GM12878 (cell line): Measurements from ENCODE around the gene CFB. TPM values are rescaled to one million over a fixed set of nuclear protein-coding genes. Genes with fewer than 3 reads are reported as not detected.

Experiments used
- ASH2L ChIP-seq: fragments of 300-600, 200-600 bp; sonication (generic); IDR thresholded peaks from 2 replicates; pipeline ENCODE4 v1.6.1; 2017; ENCODE audit warnings: low read depth, mild to moderate bottlenecking, borderline replicate concordance
- CREB1 ChIP-seq: IDR thresholded peaks from 2 replicates; pipeline ENCODE4 v1.6.1; 2012; ENCODE audit warnings: low read depth, mild to moderate bottlenecking, inconsistent platforms
- EP300 ChIP-seq, 2 experiments: fragments of 150-350 bp in 1 of 2; IDR thresholded peaks; 2 replicates each; pipeline ENCODE4 v1.6.1; 2011 to 2012; ENCODE audit warnings: low read depth in 2 of 2, low read length in 2 of 2, borderline replicate concordance in 1 of 2, improper control_type of control experiment in 1 of 2, inconsistent platforms in 1 of 2; ENCODE audit not compliant: control insufficient read depth in 1 of 2
- GATAD2B ChIP-seq: fragments of 450-650 bp; conservative IDR thresholded peaks from 2 replicates; pipeline ENCODE4 v1.6.1; 2017; ENCODE audit warnings: low read depth, mild to moderate bottlenecking, moderate library complexity
- LARP7 ChIP-seq: fragments of 450-650 bp; IDR thresholded peaks from 2 replicates; pipeline ENCODE4 v1.6.1; 2017; ENCODE audit warnings: mild to moderate bottlenecking
- MTA2 ChIP-seq: fragments of 450-650 bp; IDR thresholded peaks from 2 replicates; pipeline ENCODE4 v1.6.1; 2016; ENCODE audit warnings: low read depth, mild to moderate bottlenecking, moderate library complexity
- MXI1 ChIP-seq: fragments of 150-350 bp; IDR thresholded peaks from 2 replicates; pipeline ENCODE4 v1.6.1; 2011; ENCODE audit warnings: low read depth, mild to moderate bottlenecking, inconsistent platforms, low read length, improper control_type of control experiment
- NFIC ChIP-seq: IDR thresholded peaks from 2 replicates; pipeline ENCODE4 v1.6.1; 2012; ENCODE audit warnings: low read depth, mild to moderate bottlenecking, inconsistent platforms, low read length, moderate library complexity
- POLR2AphosphoS2 ChIP-seq: IDR thresholded peaks from 2 replicates; pipeline ENCODE4 v1.6.1; 2011; ENCODE audit warnings: low read depth, mild to moderate bottlenecking, low read length, improper control_type of control experiment, moderate library complexity
- POU2F2 ChIP-seq: IDR thresholded peaks from 3 replicates; pipeline ENCODE4 v1.6.1; 2011; ENCODE audit warnings: low read depth, mild to moderate bottlenecking, low read length, borderline replicate concordance
- RAD51 ChIP-seq: fragments of 450-650 bp; IDR thresholded peaks from 2 replicates; pipeline ENCODE4 v1.6.1; 2016; ENCODE audit warnings: moderate library complexity, mild to moderate bottlenecking, inconsistent platforms
- RELA ChIP-seq: fragments of 450-650 bp; IDR thresholded peaks from 2 replicates; pipeline ENCODE4 v1.8.0; 2014; ENCODE audit warnings: borderline replicate concordance; ENCODE audit not compliant: partially characterized antibody
- SMAD1 ChIP-seq: fragments of 450-650 bp; IDR thresholded peaks from 2 replicates; pipeline ENCODE4 v1.6.1; 2018; ENCODE audit warnings: mild to moderate bottlenecking, low read depth; ENCODE audit not compliant: partially characterized antibody
- ZNF622 ChIP-seq: fragments of 450-650 bp; IDR thresholded peaks from 2 replicates; pipeline ENCODE4 v1.6.1; 2017; ENCODE audit warnings: mild to moderate bottlenecking, inconsistent platforms
- polyA plus RNA-seq, 11 experiments: library from polyadenylated mRNA; depleted of rRNA in 4 of 11; unstranded in 6 of 11; stranded (reverse) in 5 of 11; fragments of >200 nt; fragmentation: Nextera tagmentation in 4 of 11; fragmentation: Illumina TruSeq in 1 of 11; extraction: Ambion mirVana in 4 of 11; extraction: Trizol in 1 of 11; gene quantifications; 1 replicate in 1 of 11; 2 replicates in 10 of 11; pipeline versions ENCODE4 v1.2.1 to v1.2.3, GENCODE V29; 2011 to 2016; ENCODE audit warnings: inconsistent platforms in 2 of 11, missing spikeins in 2 of 11, low read depth in 1 of 11
- total RNA-seq, 4 experiments: library from RNA; depleted of rRNA in 3 of 4; stranded (reverse); fragments of >200 nt in 3 of 4; fragmentation: Illumina TruSeq in 1 of 4; extraction: Trizol in 1 of 4; gene quantifications; 2 replicates each; pipeline versions ENCODE4 v1.2.1 to v1.2.3, GENCODE V29; 2013 to 2021
- TF ChIP-seq, protein P1 (sequence below): fragments of 450-650 bp; IDR thresholded peaks from 2 replicates; pipeline ENCODE4 v1.6.1; 2017; ENCODE audit warnings: mild to moderate bottlenecking, moderate library complexity
- TF ChIP-seq, protein P2 (sequence below): fragments of 450-650 bp; IDR thresholded peaks from 2 replicates; pipeline ENCODE4 v1.6.1; 2017; ENCODE audit warnings: mild to moderate bottlenecking
- TF ChIP-seq, protein P3 (sequence below): fragments of 450-650 bp; IDR thresholded peaks from 2 replicates; pipeline ENCODE4 v1.6.1; 2018; ENCODE audit warnings: mild to moderate bottlenecking, low read depth, moderate library complexity; ENCODE audit not compliant: partially characterized antibody
- TF ChIP-seq, protein P4 (sequence below): fragments of 450-650 bp; IDR thresholded peaks from 2 replicates; pipeline ENCODE4 v1.6.1; 2017; ENCODE audit warnings: low read depth, mild to moderate bottlenecking, moderate library complexity

CFB gene
- total and polyA plus RNA-seq, 10 of the 15 experiments (the other 5 are each of a cell fraction or from before 2014, with no cell fraction given), result 0.09 to 1.7 (median 0.44) TPM; not detected in 7

DNA sequence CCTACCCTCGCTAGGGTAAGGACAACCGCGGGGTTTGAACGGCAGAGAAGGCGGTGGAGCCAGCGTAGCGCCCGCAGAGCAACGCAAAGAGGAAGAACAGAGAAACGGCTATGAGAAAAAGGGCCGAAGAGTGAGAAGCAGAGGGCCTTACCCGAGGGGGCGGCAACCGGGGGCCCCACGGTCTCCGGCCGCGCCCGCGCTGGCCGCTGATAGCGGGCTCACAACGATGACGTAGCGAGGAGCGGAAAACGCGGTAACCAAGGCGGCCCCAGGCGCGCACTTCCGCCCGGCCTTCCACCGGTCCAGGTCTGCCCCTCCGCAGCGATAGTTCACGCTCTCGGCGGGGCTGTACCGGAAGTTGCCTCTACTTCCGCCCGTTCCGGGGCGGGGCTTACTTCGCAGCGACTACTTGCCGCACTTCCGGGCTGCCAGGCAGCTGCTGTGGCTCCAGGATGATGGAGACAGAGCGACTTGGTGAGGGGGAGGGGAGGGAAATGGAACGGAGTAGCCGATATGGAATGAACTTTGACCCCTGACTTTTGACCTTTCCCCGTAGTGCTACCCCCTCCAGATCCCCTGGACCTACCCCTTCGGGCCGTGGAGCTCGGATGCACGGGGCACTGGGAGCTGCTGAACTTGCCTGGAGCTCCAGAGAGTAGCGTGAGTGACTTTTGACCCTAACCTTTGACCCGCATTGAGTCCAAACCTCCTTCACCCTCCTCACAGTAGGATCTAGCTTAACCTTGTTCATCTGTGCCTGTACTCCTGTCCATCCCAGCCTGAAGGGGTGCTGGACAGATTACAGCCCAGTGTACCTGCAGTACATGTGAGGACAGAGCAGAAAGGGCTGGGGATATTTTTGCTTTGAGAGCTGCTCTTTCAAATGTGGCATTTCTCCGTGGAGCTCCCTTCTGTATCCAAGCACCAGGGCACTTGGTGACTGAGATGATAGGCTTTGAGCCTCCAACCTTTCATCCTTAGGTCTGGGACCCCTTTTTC, 13.1 kb downstream of the CFB start, which contains the start of the genes NELFE and SKIC2 (continued):
- TF ChIP-seq SMAD1, result peak; percentile 52
- TF ChIP-seq, protein P1, sequence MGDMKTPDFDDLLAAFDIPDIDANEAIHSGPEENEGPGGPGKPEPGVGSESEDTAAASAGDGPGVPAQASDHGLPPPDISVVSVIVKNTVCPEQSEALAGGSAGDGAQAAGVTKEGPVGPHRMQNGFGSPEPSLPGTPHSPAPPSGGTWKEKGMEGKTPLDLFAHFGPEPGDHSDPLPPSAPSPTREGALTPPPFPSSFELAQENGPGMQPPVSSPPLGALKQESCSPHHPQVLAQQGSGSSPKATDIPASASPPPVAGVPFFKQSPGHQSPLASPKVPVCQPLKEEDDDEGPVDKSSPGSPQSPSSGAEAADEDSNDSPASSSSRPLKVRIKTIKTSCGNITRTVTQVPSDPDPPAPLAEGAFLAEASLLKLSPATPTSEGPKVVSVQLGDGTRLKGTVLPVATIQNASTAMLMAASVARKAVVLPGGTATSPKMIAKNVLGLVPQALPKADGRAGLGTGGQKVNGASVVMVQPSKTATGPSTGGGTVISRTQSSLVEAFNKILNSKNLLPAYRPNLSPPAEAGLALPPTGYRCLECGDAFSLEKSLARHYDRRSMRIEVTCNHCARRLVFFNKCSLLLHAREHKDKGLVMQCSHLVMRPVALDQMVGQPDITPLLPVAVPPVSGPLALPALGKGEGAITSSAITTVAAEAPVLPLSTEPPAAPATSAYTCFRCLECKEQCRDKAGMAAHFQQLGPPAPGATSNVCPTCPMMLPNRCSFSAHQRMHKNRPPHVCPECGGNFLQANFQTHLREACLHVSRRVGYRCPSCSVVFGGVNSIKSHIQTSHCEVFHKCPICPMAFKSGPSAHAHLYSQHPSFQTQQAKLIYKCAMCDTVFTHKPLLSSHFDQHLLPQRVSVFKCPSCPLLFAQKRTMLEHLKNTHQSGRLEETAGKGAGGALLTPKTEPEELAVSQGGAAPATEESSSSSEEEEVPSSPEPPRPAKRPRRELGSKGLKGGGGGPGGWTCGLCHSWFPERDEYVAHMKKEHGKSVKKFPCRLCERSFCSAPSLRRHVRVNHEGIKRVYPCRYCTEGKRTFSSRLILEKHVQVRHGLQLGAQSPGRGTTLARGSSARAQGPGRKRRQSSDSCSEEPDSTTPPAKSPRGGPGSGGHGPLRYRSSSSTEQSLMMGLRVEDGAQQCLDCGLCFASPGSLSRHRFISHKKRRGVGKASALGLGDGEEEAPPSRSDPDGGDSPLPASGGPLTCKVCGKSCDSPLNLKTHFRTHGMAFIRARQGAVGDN, result peak; percentile 75; the same call in 1 of the 2 replicates
- no peak for TF ChIP-seq LARP7
- TF ChIP-seq POLR2AphosphoS2, result peak; percentile 96
- no peak for TF ChIP-seq ASH2L
- TF ChIP-seq, protein P2, sequence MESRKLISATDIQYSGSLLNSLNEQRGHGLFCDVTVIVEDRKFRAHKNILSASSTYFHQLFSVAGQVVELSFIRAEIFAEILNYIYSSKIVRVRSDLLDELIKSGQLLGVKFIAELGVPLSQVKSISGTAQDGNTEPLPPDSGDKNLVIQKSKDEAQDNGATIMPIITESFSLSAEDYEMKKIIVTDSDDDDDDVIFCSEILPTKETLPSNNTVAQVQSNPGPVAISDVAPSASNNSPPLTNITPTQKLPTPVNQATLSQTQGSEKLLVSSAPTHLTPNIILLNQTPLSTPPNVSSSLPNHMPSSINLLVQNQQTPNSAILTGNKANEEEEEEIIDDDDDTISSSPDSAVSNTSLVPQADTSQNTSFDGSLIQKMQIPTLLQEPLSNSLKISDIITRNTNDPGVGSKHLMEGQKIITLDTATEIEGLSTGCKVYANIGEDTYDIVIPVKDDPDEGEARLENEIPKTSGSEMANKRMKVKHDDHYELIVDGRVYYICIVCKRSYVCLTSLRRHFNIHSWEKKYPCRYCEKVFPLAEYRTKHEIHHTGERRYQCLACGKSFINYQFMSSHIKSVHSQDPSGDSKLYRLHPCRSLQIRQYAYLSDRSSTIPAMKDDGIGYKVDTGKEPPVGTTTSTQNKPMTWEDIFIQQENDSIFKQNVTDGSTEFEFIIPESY, result no peak
- peak in 1 of 2 experiments; percentile 42; a peak in 1 of 4 replicates for TF ChIP-seq EP300 (IDR thresholded peaks at IDR 0.05; ENCODE audit: borderline replicate concordance in 1 of 2, control insufficient read depth in 1 of 2, low read depth in 2 of 2, low read length in 2 of 2)
- TF ChIP-seq GATAD2B, result peak; percentile 99
- peak; percentile 93 for TF ChIP-seq MXI1
- TF ChIP-seq POU2F2, result peak; percentile 61
- no peak for TF ChIP-seq NFIC
- TF ChIP-seq MTA2, result peak; percentile 94
- TF ChIP-seq, protein P3, sequence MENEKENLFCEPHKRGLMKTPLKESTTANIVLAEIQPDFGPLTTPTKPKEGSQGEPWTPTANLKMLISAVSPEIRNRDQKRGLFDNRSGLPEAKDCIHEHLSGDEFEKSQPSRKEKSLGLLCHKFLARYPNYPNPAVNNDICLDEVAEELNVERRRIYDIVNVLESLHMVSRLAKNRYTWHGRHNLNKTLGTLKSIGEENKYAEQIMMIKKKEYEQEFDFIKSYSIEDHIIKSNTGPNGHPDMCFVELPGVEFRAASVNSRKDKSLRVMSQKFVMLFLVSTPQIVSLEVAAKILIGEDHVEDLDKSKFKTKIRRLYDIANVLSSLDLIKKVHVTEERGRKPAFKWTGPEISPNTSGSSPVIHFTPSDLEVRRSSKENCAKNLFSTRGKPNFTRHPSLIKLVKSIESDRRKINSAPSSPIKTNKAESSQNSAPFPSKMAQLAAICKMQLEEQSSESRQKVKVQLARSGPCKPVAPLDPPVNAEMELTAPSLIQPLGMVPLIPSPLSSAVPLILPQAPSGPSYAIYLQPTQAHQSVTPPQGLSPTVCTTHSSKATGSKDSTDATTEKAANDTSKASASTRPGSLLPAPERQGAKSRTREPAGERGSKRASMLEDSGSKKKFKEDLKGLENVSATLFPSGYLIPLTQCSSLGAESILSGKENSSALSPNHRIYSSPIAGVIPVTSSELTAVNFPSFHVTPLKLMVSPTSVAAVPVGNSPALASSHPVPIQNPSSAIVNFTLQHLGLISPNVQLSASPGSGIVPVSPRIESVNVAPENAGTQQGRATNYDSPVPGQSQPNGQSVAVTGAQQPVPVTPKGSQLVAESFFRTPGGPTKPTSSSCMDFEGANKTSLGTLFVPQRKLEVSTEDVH, result peak; percentile 95
- no peak for TF ChIP-seq RAD51
- no peak for TF ChIP-seq ZNF622
- TF ChIP-seq RELA, result peak; percentile 62
- peak; percentile 99 for TF ChIP-seq CREB1
- TF ChIP-seq, protein P4, sequence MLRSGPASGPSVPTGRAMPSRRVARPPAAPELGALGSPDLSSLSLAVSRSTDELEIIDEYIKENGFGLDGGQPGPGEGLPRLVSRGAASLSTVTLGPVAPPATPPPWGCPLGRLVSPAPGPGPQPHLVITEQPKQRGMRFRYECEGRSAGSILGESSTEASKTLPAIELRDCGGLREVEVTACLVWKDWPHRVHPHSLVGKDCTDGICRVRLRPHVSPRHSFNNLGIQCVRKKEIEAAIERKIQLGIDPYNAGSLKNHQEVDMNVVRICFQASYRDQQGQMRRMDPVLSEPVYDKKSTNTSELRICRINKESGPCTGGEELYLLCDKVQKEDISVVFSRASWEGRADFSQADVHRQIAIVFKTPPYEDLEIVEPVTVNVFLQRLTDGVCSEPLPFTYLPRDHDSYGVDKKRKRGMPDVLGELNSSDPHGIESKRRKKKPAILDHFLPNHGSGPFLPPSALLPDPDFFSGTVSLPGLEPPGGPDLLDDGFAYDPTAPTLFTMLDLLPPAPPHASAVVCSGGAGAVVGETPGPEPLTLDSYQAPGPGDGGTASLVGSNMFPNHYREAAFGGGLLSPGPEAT, result peak; percentile 83
